Transverse colon (tissue), 4 donors: Measurements from ENCODE around the gene MAOB.

ENCODE experiments used
- CTCF ChIP-seq, 5 experiments: fragments of 200-600 bp in 3 of 5; fragments of 450-650 bp in 2 of 5; sonication (generic) in 3 of 5; IDR thresholded peaks; 1 replicate in 2 of 5; 2 replicates in 3 of 5; pipeline ENCODE4 v1.5.1; 2016 to 2017; ENCODE audit warnings: antibody characterized with exemption in 5 of 5, inconsistent platforms in 3 of 5, mild to moderate bottlenecking in 2 of 5, moderate library complexity in 1 of 5
- EP300 ChIP-seq: sonication (generic); formaldehyde crosslinking; IDR thresholded peaks from one replicate; pipeline ENCODE4 v1.6.1; 2017; ENCODE audit warnings: antibody characterized with exemption, low read depth
- POLR2A ChIP-seq: fragments of 450-650 bp; IDR thresholded peaks from one replicate; pipeline ENCODE4 v1.6.1; 2016; ENCODE audit warnings: antibody characterized with exemption, mild to moderate bottlenecking, moderate library complexity
- POLR2AphosphoS5 ChIP-seq, 3 donors: sonication (generic); formaldehyde crosslinking; IDR thresholded peaks; one replicate each; pipeline ENCODE4 v1.6.1; 2016; ENCODE audit warnings: antibody characterized with exemption in 3 of 3

DNA sequence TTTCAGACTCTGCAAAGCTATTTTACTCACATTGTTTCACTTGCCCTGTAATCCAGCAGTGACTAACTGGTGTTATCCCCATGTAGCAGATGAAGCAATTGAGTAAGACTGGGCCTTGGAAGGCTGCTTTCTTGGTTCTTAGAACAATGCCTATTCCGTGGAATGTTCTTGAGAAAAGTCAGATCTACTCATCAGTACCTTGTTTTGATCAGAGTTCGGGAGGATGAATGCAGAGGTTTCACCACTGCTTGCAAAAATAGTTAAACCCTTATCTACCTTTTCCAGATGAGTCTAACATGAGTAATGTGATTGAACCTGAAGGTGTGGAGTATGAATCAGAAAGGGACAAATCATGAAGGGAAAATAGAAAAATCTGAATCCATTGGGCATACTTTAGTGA, 1.8 kb downstream of the MAOB start:
- TF ChIP-seq CTCF (IDR thresholded peaks at IDR 0.05) = no peak
- no peak for TF ChIP-seq POLR2A
- TF ChIP-seq POLR2AphosphoS5 (IDR thresholded peaks at IDR 0.05) = no peak
- TF ChIP-seq EP300 = no peak
